ENCODE measurements around the gene DDX42.
A peak's percentile ranks its signal among the peaks of the same experiment; 100 is the strongest.

Gene DDX42, protein sequence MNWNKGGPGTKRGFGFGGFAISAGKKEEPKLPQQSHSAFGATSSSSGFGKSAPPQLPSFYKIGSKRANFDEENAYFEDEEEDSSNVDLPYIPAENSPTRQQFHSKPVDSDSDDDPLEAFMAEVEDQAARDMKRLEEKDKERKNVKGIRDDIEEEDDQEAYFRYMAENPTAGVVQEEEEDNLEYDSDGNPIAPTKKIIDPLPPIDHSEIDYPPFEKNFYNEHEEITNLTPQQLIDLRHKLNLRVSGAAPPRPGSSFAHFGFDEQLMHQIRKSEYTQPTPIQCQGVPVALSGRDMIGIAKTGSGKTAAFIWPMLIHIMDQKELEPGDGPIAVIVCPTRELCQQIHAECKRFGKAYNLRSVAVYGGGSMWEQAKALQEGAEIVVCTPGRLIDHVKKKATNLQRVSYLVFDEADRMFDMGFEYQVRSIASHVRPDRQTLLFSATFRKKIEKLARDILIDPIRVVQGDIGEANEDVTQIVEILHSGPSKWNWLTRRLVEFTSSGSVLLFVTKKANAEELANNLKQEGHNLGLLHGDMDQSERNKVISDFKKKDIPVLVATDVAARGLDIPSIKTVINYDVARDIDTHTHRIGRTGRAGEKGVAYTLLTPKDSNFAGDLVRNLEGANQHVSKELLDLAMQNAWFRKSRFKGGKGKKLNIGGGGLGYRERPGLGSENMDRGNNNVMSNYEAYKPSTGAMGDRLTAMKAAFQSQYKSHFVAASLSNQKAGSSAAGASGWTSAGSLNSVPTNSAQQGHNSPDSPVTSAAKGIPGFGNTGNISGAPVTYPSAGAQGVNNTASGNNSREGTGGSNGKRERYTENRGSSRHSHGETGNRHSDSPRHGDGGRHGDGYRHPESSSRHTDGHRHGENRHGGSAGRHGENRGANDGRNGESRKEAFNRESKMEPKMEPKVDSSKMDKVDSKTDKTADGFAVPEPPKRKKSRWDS

DNA sequence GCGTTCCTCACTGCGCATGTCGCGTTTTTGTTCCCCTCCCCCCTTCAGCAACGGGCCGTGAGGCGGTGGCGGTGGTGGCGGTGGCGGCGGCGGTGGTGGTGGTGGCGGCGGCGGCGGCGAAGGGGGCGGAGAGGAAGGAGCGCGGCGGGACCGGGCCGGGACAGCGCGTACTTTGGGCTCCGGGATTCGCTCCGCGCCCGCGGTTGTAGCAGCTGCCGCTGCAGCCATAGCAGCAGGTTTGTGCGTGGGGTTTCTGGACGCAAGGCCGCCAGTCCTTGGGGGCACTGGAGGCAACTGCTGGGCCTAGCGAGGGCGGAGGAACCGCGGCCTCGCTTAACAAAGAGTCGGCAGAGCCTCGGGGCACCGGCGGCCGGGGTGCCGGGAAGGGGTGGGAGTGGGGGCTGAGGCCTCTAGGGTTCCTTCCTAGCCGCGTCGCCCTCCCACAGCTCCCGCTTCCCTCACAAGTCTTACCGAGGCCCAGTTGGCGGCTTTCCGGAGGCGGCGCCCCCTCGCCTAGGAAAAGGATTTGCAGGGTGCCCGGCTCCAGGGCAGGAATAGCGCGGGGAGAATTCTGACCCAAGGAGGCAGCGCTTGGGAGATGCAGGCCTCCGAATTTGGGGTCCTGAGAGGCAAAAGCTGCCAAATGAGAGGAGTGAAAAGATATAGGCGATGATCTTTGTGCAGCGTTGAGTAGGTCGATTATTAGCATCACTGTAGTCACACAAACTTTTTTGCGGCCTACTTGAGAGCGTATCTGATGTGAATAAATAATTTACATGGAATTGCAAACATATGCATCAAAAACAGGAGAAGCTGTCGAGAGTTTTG is at the start of gene DDX42:
Gene DDX42, plus strand, starts transcription at position 30 of the 828 bp plus-strand sequence. CDS start 12,880 bp downstream, outside the sequence.
- peak in 36 of 58 donors; percentile 7 to 89 (median 41) for DNase-seq

DNA sequence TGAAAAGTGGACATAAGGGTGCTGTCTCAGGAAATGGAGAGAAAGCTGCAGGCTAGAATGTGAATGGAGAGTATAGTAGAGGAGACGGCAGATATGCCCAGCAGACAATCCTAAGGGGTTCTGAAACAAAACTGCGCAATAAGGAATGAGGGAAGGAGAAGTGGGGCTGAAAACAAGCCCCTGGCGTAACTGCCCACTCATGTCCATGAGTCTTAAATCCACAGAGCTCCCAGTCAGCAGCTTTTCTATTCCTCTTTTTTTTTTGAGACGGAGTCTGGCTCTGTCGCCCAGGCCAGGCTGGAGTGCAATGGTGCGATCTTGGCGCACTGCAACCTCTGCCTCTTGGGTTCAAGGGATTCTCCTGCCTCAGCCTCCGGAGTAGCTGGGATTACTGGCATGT is 38.3 kb upstream of the DDX42 start:
- no peak for DNase-seq

DNA sequence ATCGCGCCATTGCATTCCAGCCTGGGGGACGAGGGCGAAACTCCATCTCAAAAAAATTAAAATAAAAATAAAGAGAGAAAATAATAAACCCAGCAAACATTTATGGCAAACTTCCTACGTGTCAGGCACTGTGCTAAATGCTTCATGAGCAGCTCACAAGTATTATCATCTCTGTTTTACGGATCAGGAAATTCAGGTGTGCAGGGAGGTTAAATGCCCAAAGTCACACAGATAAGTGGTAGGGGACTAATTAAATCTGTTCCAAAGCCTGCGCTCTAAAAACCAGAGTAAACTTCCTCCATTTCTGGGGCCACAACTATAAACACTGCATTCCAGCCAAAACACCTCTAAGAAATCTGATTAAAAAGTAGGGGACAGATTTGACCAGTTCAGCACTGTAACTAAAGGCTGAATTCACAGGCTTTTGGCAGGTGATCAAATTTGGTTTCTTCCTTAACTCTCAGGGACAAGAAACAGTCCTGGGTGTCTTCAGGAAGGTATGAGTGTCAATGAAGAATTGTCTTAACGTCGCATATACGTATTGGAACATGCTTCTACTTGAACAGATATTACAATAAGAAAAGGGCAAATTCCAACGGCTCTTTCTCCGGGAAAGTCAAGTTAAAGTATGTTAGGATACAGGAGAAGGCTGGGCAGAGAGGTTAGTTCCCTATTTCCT is 33.4 kb upstream of the DDX42 start:
- peak in 1 of 58 donors; percentile 7 for DNase-seq

DNA sequence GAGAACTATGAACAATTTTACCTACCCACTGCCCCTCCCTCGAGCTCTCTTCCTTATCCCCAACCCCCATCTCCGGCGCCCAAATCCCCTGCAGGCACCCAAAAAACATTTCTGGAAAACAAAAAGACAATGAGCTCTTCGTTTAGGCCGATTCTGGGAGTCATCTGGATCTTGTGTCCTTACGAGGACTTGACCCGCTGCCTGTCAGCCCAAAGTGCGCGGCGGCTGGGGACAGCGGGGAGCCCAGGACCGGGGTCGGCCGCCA is 32.9 kb upstream of the DDX42 start:
- DNase-seq = peak in 4 of 58 donors; percentile 14 to 66 (median 54)

DNA sequence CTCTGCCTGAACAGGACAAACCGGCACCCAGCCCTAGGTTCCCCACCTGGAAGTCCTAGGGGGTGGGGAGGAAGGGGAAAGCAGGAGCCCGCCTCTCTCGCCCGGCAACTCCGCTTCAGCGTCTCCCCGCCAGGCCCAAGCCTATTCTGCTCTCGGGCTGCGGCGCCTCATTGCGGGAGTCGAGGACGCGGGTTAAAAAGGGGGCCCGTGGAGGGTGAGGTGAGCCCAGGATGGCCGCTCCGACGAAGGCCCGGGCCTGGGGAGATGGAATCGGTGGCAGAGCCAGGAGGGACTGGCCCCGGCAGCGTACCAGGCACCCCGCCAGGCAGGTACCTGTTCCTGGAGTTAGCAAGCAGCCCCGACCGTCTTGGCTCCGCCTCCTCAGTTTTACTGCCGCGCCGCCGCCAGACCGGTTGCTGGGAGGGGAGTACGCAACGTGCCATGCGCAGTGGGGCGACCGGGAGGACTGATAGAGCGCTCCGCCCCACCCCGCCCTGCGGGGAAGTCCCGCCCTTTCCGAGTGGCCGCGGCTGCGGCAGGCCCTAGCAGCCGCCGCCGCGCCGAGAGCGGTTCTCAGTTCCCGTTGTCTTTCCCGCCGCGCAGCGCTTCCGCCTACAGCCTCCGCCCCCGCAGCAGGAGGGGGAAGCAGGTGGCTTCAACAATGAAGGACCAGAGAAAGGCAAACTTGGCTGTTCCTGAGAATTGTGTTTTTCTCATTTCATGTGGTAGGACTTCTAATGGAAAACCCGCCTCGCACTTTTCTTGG is 32.4 kb upstream of the DDX42 start, which contains the start of gene STRADA:
Gene STRADA, minus strand, starts transcription at position 392 of the 766 bp plus-strand sequence. CDS start 13,430 bp downstream, outside the sequence.
- peak; percentile 59 to 98 (median 95) for DNase-seq

DNA sequence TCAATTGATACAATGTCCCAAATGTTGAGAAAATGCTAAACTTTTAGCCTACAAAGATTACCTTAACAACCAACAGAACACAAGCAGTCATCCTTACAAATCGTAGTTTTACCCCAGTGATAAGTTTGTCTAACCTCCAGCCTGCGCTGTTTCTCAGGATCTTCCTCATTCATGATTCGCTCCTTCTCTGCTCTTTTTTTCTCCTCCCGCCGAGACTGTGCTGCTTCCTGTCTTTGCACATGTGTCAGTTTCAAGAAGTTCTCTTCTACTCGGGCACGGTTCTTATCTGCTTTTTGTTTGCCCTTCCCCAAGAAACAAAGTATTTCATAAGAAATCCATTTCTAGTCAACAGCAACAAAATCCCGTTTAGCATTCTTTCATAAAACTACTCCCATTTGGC is 22.2 kb upstream of the DDX42 start:
- peak in 3 of 58 donors; percentile 4 to 13 (median 13) for DNase-seq

DNA sequence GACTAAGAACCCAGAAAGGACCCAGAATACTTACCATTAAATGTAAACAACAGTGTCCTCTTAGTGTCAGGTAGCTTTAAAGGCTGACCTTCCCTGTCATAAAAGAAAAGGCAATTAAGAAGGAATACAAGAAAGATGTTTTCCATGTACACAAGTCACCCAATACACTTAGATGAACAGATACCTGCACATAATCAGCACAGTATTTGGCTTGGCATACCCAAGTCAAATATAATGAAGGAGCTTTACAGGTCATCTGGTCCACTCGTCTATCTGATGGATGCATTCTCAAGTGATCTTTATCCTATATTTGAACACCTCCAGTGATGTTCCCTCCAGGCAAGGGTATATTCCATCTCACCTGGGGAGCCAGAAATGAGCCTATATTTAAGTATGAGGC is 21.3 kb upstream of the DDX42 start:
- DNase-seq = no peak

DNA sequence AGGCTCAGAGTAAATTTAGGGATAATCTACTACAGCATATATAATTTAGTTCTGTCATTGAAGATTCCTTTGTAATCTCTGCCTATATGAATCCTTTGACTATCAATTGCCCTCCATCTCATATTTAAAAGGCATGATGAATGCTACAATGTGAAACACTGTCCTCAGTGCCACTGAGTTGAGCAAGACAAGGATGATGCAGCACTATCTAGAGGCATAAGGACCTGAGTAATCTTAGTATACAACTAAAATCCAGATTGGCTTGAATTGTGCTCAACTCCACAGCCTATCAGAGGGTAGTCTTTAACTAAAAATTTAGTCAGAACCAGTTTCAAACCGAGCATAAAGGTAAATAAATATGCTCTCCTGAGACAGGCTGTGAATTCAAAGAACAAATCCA is 20.8 kb upstream of the DDX42 start:
- DNase-seq = no peak

DNA sequence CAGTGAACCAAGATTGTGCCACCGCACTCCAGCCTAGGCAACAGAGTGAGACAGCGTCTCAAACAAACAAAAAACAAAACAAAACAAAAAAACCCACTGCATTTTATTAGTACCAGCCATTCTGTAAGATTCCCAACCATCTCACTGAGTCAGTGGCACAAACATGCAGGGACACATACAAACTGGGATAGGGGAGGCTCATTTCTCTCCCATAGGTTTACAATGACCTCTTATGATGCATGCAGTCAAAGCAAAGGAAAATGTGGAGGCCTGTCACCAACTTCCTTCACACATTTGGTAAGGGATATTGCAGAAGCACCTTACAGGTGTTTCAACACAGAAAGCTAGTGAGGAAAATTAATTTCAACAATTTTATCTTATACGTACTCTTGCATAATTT is 19.9 kb upstream of the DDX42 start:
- no peak for DNase-seq

DNA sequence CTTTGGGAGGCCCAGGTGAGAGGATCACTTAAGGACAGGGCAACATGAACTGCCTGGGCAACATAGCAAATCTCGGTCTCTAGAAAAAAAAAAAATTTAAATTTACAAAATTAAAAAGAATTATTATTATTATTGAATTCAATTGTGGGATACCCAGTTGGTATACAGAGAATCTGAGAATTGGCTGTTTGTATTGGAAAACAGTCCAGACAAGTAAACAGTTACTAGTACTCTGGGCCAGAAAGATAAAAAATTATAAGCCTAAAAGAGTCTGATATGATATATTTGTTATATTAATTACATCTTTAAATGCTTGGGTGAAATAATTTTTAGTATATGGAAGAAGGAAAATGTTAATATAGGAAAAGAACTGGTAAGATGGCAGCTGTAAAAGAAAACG is 15.5 kb upstream of the DDX42 start:
- DNase-seq = no peak

DNA sequence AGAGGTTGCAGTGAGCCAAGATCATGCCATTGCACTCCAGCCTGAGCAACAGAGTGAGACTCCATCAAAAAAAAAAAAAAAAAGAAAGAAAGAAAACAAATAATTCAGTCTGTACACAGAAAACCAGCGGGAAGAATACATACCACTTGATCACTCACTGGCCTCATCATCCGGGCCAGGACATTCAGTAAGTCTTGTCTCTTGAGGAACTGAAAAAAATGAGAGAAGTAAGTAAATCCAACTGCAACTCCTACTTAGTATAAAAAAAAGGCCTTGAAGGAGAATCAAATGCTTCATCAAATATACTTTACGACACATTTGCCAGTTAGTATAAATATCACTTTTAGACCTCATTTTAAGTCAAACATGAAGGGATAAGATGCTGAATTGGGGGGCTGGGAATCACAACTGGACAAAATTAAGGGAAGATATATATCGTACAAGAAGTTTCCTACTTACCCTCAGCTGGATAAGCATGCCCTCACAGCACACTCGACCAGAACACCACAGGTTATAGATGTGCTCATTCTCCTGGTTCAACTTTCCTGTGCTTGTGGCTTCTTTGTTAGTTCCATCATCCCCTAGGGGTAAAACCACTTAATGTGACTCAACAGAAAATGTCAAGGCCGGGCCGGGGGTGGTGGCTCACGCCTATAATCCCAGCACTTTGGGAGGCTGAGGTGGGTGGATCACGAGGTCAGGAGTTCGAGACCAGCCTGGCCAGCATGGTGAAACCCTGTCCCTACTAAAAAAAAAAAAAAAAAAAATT is 13.0 kb upstream of the DDX42 start:
- no peak for DNase-seq

DNA sequence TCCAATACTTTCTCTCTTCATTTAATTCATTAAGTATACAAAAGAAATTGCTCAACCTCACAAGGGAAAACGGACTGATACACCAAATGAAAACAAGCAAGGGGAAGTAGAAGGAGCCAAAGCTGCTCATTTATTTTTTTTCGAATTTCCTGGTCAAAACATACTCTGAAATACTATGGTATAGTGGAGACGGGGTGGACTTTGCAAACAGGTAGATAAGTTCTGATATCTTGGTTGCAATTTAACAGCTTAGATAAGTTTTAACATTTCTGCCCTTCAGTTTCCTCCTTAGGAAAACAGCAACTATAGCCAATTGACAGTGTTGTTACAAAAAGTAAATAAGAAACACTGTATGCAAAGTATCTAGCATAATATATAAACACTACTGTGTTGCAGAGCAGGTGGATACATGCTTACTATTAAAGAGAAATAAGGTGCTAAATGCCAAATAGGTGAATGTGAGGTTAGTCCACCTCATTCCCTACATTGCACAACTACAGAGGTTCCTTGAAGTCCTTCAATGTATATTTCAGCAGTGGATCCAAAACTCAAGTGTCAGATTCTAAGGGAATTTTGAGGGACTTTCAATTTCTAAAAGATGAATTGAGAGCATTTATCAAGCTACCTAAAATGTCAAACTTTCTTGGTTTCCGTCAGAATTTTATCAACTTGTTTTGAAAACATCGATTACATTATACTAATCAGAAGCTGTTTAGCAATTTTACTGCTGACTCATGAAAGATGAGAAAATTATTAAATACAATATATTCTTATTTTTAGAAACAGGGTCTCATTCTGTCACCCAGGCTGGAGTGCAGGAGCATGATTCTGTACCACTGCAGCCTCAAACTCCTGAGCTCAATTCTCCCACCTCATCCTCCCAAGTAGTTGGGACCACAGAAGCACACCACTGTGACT is 11.6 kb upstream of the DDX42 start:
- no peak for DNase-seq

DNA sequence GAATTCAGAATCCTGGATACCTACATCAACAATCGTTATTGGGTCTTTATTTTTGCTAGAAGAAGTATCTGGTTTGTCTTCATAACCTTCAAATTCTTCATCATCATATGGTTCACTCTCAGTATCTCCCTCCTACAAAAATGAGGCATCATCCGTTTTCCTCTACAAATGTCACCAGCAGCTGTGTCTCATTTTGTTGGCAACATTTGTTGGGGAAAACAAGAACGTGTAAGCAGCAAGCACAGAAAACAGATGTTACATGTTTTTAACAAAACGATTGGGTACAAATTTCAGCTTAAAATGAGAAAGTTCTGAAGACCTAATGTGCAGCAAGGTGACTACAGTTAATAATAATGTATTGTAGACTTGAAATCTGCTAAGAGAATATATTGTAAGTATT is 9.3 kb upstream of the DDX42 start:
- DNase-seq = peak in 1 of 58 donors; percentile 33

DNA sequence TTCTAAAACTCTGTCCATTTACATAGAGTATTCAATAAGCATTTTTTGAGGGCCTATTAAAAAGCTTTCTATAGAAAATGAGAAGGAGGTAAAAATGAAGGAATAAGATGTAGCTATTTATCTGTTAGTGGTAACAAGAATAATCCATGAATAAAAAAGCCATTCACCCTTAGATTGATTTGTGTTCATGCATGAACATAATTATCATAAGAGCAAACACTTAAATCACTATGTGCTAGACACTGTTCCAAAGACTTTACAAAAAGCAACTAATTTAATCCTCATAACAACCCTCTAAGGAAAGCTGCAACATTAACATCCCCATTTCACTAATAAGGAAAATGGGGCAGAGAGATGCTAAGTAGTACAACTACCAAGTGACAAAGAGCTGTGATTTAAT is 7.2 kb upstream of the DDX42 start:
- DNase-seq = no peak

DNA sequence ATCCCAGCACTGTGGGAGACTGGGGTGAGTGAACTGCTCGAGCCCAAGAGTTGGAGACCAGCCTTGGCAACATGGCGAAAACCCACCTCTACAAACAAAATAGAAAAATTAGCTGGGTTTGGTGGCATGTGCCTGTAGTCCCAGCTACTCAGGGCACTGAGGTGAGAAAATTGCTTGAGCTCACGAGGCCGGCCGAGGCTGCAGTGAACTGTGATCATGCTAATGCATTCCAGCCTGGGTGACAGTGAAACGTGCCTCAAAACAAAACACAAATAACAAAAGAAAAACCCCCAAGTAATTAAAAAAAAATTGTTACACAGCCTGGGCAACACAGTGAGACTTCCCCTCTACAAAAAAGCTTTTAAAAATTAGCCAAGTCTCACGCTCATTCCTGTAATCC is 5.5 kb upstream of the DDX42 start:
- no peak for DNase-seq

DNA sequence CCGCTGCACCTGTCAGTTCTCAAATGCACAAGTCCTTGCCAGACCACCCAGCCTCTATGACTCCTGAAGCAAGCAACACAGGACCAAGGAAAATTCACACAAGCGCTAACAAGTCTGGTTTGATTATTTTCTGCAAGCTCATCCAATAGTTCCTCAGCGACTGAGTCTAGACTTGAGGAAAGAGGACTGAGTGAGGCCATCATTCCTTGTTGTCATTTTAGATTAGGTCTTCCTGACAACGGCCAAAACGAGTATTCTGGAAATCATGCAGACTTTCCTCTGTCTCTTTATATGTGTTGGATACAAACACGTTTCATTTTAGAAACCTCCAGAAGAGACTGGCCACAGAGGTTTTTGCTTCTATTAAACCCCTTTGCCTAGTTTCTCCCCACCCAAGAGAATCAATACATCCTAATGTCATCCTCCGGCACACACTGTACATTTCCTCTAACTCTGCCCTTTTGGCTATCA is 1.1 kb upstream of the DDX42 start:
- no peak for DNase-seq

DNA sequence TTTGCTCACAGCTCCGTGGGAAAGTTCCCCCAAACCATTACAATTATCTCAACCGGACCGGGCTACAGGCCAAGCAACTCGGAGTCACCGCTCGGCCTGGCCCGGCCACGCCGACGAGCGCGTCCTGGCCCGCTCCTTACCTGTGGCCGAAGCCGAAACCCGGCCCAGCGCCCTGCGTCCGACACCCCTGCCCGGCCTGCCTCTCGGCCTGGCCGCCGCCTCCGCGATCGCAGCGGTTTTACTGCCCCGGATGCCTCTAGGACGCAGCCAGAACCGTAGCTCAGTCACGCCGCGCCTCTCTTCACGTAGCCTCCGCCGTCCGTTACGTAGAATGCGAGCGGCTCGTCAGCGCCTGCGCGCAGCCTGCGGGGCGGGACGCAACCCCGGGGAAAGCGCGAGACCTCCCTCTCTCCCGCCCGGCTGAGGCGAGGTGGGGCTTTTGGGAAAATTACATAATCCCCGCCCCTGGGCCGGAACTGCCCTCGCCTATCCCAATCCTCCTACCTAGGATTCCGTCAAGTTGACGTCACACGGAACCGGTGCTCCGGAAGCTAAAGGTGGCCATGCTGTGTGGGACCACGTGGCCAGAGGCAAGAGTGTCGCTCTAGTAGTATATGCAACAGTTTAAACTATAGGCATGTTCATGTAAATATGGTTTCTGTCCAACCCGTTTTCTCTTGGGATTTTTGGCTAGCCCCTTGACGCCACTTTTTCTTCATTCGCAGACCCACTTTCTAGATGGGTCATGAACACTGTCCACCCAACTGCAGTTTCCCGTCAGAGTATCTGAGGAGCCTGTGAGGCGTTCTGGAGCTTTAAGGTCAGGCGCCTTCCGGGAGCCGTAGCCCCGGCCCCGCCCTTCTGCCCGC is 464 bp upstream of the DDX42 start, which contains the start of gene CCDC47:
Gene CCDC47, minus strand, starts transcription at position 326 of the 869 bp plus-strand sequence. CDS start 7,422 bp downstream, outside the sequence.
- DNase-seq = peak; percentile 92 to 99 (median 99)

Measured in anterior cingulate cortex (tissue), 58 donors.